H9 (cell line): Measurements from ENCODE around the gene ELF3. TPM values are rescaled to one million over a fixed set of nuclear protein-coding genes. Genes with fewer than 3 reads are reported as not detected.

Source experiments
- DNase-seq: peaks from one replicate; pipeline ENCODE4 v3.0.0-alpha.2; 2017
- H2AFZ ChIP-seq: one replicate; pipeline ENCODE4 v1.6.1; 2013; ENCODE audit warnings: mild to moderate bottlenecking, low read length, control low read depth, moderate library complexity
- H2AK5ac ChIP-seq: 2 replicates; pipeline ENCODE4 v1.6.1; 2013; ENCODE audit warnings: low read length, control low read depth, mixed read lengths; ENCODE audit not compliant: insufficient read length
- H2BK120ac ChIP-seq: one replicate; pipeline ENCODE4 v1.6.1; 2013; ENCODE audit warnings: low read depth, mild to moderate bottlenecking, low read length, control low read depth, inconsistent platforms; ENCODE audit not compliant: poor library complexity, severe bottlenecking
- H2BK12ac ChIP-seq: 2 replicates; pipeline ENCODE4 v1.6.1; 2013; ENCODE audit warnings: low read length, control low read depth, mixed read lengths, low read depth; ENCODE audit not compliant: insufficient read length
- H2BK15ac ChIP-seq: 2 replicates; pipeline ENCODE4 v1.6.1; 2013; ENCODE audit warnings: low read depth, low read length, control low read depth
- H2BK20ac ChIP-seq: one replicate; pipeline ENCODE4 v1.6.1; 2013; ENCODE audit warnings: low read depth, mild to moderate bottlenecking, low read length, control low read depth, inconsistent platforms; ENCODE audit not compliant: poor library complexity, severe bottlenecking
- H2BK5ac ChIP-seq: 2 replicates; pipeline ENCODE4 v1.6.1; 2013; ENCODE audit warnings: low read length, control low read depth, mixed read lengths; ENCODE audit not compliant: insufficient read length
- H3K14ac ChIP-seq: 2 replicates; pipeline ENCODE4 v1.6.1; 2013; ENCODE audit warnings: low read length, control low read depth; ENCODE audit not compliant: insufficient read depth
- H3K18ac ChIP-seq: 2 replicates; pipeline ENCODE4 v1.6.1; 2013; ENCODE audit warnings: low read depth, mild to moderate bottlenecking, mixed read lengths, low read length, control low read depth; ENCODE audit not compliant: insufficient read length
- H3K23ac ChIP-seq: 2 replicates; pipeline ENCODE4 v1.6.1; 2013; ENCODE audit warnings: low read length, control low read depth, mixed read lengths, low read depth; ENCODE audit not compliant: insufficient read length
- H3K23me2 ChIP-seq: 2 replicates; pipeline ENCODE4 v1.6.1; 2013; ENCODE audit warnings: low read depth, mild to moderate bottlenecking, mixed read lengths, low read length, control low read depth; ENCODE audit not compliant: insufficient read length, poor library complexity, severe bottlenecking
- H3K27ac ChIP-seq: 2 replicates; pipeline ENCODE4 v1.5.1; 2013; ENCODE audit warnings: low read length, control low read depth, mixed read lengths, low read depth; ENCODE audit not compliant: insufficient read length
- H3K27me3 ChIP-seq: 2 replicates; pipeline ENCODE4 v1.6.1; 2013; ENCODE audit warnings: low read length, control low read depth, inconsistent platforms; ENCODE audit not compliant: insufficient read depth
- H3K4ac ChIP-seq: 2 replicates; pipeline ENCODE4 v1.6.1; 2013; ENCODE audit warnings: low read depth, mild to moderate bottlenecking, control low read depth, inconsistent platforms, low read length, moderate library complexity
- H3K4me1 ChIP-seq: 2 replicates; pipeline ENCODE4 v1.6.1; 2013; ENCODE audit warnings: low read length, control low read depth, inconsistent platforms; ENCODE audit not compliant: insufficient read depth
- H3K4me2 ChIP-seq: 2 replicates; pipeline ENCODE4 v1.6.1; 2013; ENCODE audit warnings: low read length, control low read depth, mixed read lengths; ENCODE audit not compliant: insufficient read length, insufficient read depth
- H3K56ac ChIP-seq: 2 replicates; pipeline ENCODE4 v1.6.1; 2013; ENCODE audit warnings: low read depth, mild to moderate bottlenecking, mixed read lengths, low read length, control low read depth; ENCODE audit not compliant: insufficient read length
- H3K79me1 ChIP-seq: 2 replicates; pipeline ENCODE4 v1.6.1; 2013; ENCODE audit warnings: low read depth, mild to moderate bottlenecking, moderate library complexity, low read length, control low read depth, inconsistent platforms; ENCODE audit not compliant: insufficient read depth, poor library complexity, severe bottlenecking
- H3K79me2 ChIP-seq: 2 replicates; pipeline ENCODE4 v1.6.1; 2013; ENCODE audit warnings: low read length, control low read depth, inconsistent platforms; ENCODE audit not compliant: insufficient read depth
- H3K9ac ChIP-seq: 2 replicates; pipeline ENCODE4 v1.6.1; 2013; ENCODE audit warnings: low read length, control low read depth, mixed read lengths; ENCODE audit not compliant: insufficient read length; ENCODE audit errors: extremely low read depth
- H3K9me3 ChIP-seq: one replicate; pipeline ENCODE4 v1.6.1; 2013; ENCODE audit warnings: low read depth, low read length, inconsistent platforms; ENCODE audit not compliant: control insufficient read depth
- H3T11ph ChIP-seq: one replicate; pipeline ENCODE4 v1.6.1; 2013; ENCODE audit warnings: mild to moderate bottlenecking, low read length, control low read depth, inconsistent platforms
- H4K20me1 ChIP-seq: one replicate; pipeline ENCODE4 v1.6.1; 2013; ENCODE audit not compliant: control insufficient read depth, insufficient read length, insufficient read depth
- H4K5ac ChIP-seq: 2 replicates; pipeline ENCODE4 v1.6.1; 2013; ENCODE audit warnings: low read depth, mild to moderate bottlenecking, mixed read lengths, low read length, control low read depth; ENCODE audit not compliant: insufficient read length
- H4K8ac ChIP-seq: replicated peaks from 2 replicates; pipeline ENCODE4 v1.6.1; 2013; ENCODE audit warnings: low read length, control low read depth, mixed read lengths, low read depth; ENCODE audit not compliant: insufficient read length
- H4K91ac ChIP-seq: 2 replicates; pipeline ENCODE4 v1.6.1; 2013; ENCODE audit warnings: low read depth, mild to moderate bottlenecking, moderate library complexity, mixed read lengths, low read length, control low read depth; ENCODE audit not compliant: insufficient read length
- H3K27ac Mint-ChIP-seq, 3 experiments: 2 replicates in 2 of 3; 3 replicates in 1 of 3; pipeline ENCODE4 v1.8.0; 2020 to 2021; ENCODE audit warnings: mixed read lengths in 3 of 3, mild to moderate bottlenecking in 1 of 3, moderate library complexity in 1 of 3
- H3K27me3 Mint-ChIP-seq: 2 replicates; pipeline ENCODE4 v1.8.0; 2021; ENCODE audit warnings: low read depth, mild to moderate bottlenecking, moderate library complexity, mixed read lengths
- H3K36me3 Mint-ChIP-seq, 3 experiments: 2 replicates in 2 of 3; 3 replicates in 1 of 3; pipeline ENCODE4 v1.8.0; 2020 to 2021; ENCODE audit warnings: low read depth in 3 of 3, mixed read lengths in 3 of 3; ENCODE audit not compliant: insufficient read depth in 1 of 3
- H3K4me1 Mint-ChIP-seq, 2 experiments: 2 replicates each; pipeline ENCODE4 v1.8.0; 2020; ENCODE audit warnings: mixed read lengths in 2 of 2
- H3K4me3 Mint-ChIP-seq, 2 experiments: 2 replicates in 1 of 2; 3 replicates in 1 of 2; pipeline ENCODE4 v1.8.0; 2020 to 2021; ENCODE audit warnings: mild to moderate bottlenecking in 2 of 2, mixed read lengths in 2 of 2, moderate library complexity in 1 of 2
- H3K9me3 Mint-ChIP-seq, 2 experiments: 2 replicates in 1 of 2; 3 replicates in 1 of 2; pipeline ENCODE4 v1.8.0; 2020; ENCODE audit warnings: mild to moderate bottlenecking in 2 of 2, mixed read lengths in 2 of 2, moderate library complexity in 1 of 2
- WGBS: extraction: QIAGEN DNeasy Blood & Tissue Kit; methylation state at CpG from one replicate; pipeline ENCODE4 v1.1.7; 2013; ENCODE audit warnings: missing lambda C conversion rate, low lambda C conversion rate, mixed read lengths; ENCODE audit not compliant: insufficient read length; ENCODE audit errors: extremely low coverage; 5-methylcytosine and 5-hydroxymethylcytosine counted together
- total RNA-seq: library from RNA; stranded (reverse); gene quantifications from 2 replicates; pipeline ENCODE4 v1.2.1, GENCODE V29; 2021
- TF ChIP-seq, protein P1 (sequence below): fragments of 200-600 bp; sonication (generic); conservative IDR thresholded peaks from 3 replicates; pipeline ENCODE4 v1.8.0; 2021; ENCODE audit warnings: antibody characterized with exemption, mild to moderate bottlenecking

The ELF3 gene
- total RNA-seq, 1 experiment from 2014 or later = 10.4 TPM

DNA sequence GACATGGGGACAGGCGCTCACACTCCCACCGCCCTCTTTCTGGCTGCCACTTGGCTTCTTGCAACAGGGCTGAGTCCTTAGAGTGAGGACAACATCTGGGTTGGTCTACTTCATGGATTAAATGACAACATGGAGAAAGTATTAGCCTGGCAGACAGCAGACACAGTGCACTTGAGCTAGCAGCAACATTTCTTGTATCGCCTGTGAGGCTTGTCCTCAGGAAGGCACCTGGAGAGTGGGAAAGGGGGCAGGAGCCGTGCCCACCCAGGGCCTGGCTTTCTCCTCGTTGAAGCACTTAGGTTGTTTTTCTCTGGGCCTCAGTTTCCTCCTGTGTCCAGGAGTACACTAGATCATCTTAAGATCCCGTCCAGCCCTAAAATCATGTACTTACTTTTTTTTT lies 3.7 kb downstream of the ELF3 start:
- H3K27me3 Mint-ChIP-seq = no peaks in the 10 kb centered on the region
- TF ChIP-seq, protein P1, sequence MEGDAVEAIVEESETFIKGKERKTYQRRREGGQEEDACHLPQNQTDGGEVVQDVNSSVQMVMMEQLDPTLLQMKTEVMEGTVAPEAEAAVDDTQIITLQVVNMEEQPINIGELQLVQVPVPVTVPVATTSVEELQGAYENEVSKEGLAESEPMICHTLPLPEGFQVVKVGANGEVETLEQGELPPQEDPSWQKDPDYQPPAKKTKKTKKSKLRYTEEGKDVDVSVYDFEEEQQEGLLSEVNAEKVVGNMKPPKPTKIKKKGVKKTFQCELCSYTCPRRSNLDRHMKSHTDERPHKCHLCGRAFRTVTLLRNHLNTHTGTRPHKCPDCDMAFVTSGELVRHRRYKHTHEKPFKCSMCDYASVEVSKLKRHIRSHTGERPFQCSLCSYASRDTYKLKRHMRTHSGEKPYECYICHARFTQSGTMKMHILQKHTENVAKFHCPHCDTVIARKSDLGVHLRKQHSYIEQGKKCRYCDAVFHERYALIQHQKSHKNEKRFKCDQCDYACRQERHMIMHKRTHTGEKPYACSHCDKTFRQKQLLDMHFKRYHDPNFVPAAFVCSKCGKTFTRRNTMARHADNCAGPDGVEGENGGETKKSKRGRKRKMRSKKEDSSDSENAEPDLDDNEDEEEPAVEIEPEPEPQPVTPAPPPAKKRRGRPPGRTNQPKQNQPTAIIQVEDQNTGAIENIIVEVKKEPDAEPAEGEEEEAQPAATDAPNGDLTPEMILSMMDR = no peak
- no peaks in the 10 kb centered on the region for H3K9me3 Mint-ChIP-seq
- no peak overlapping the region for H2AK5ac ChIP-seq
- no peak overlapping the region for H3K23ac ChIP-seq
- H3K4me1 ChIP-seq = peaks cover 7% of the 10 kb centered on the region; the same call in 1 of the 2 replicates
- no peak overlapping the region for H4K91ac ChIP-seq
- H3K9me3 ChIP-seq = no peaks in the 10 kb centered on the region
- H4K20me1 ChIP-seq = no peaks in the 10 kb centered on the region
- H3K9ac ChIP-seq = no peak overlapping the region
- no peak overlapping the region for H2BK15ac ChIP-seq
- no peak overlapping the region for H2BK20ac ChIP-seq
- H3K4ac ChIP-seq = no peak overlapping the region
- no peaks in the 10 kb centered on the region for H3K79me2 ChIP-seq
- H3K4me3 Mint-ChIP-seq = no peak overlapping the region
- H4K8ac ChIP-seq = no peak overlapping the region
- peaks cover 10% of the 10 kb centered on the region for H3K23me2 ChIP-seq
- no peak for DNase-seq
- peaks cover 29 to 43% of the 10 kb centered on the region in 2 experiments for H3K4me1 Mint-ChIP-seq
- H2AFZ ChIP-seq = no peak overlapping the region
- no peaks in the 10 kb centered on the region for H3K27me3 ChIP-seq
- no peak overlapping the region for H2BK120ac ChIP-seq
- no peak overlapping the region for H3K14ac ChIP-seq
- no peak overlapping the region for H4K5ac ChIP-seq
- no peak overlapping the region for H3K18ac ChIP-seq
- no peak overlapping the region for H3K27ac ChIP-seq
- no peak overlapping the region for H2BK12ac ChIP-seq
- H3T11ph ChIP-seq = no peak overlapping the region
- H3K27ac Mint-ChIP-seq = no peak overlapping the region; a peak in 1 of 7 replicates
- no peak overlapping the region for H3K4me2 ChIP-seq
- WGBS = no CpG with 5 or more reads among the region's 6 CpGs
- no peak overlapping the region for H2BK5ac ChIP-seq
- no peaks in the 10 kb centered on the region for H3K79me1 ChIP-seq
- peaks cover 0 to 45% (median 27%) of the 10 kb centered on the region in 3 experiments; a peak in 4 of 7 replicates for H3K36me3 Mint-ChIP-seq
- H3K56ac ChIP-seq = no peak overlapping the region
